Neuronal stem cell (in vitro differentiated cells): ENCODE data around the gene NPPC.
"Not testable (repeated sequence)": the region's sequence is repeated elsewhere in the genome, so short reads cannot be mapped to it uniquely, and the experiment has no call there.

ENCODE experiments used
- DNase-seq: peaks from one replicate; pipeline ENCODE4 v3.0.0-alpha.2; 2013; ENCODE audit warnings: low spot score
- H2AFZ ChIP-seq: one replicate; pipeline ENCODE4 v1.6.1; 2013; ENCODE audit warnings: mild to moderate bottlenecking, low read length, inconsistent platforms
- H2AK5ac ChIP-seq: 2 replicates; pipeline ENCODE4 v1.6.1; 2013; ENCODE audit warnings: low read depth, mild to moderate bottlenecking, inconsistent platforms, low read length, moderate library complexity, mixed read lengths
- H2BK120ac ChIP-seq: 2 replicates; pipeline ENCODE4 v1.6.1; 2013; ENCODE audit warnings: low read depth, mild to moderate bottlenecking, inconsistent platforms, low read length, moderate library complexity, mixed read lengths
- H2BK12ac ChIP-seq: one replicate; pipeline ENCODE4 v1.6.1; 2013; ENCODE audit warnings: low read length, inconsistent platforms
- H2BK15ac ChIP-seq: 2 replicates; pipeline ENCODE4 v1.6.1; 2013; ENCODE audit warnings: mild to moderate bottlenecking, low read length, inconsistent platforms, mixed read lengths
- H2BK5ac ChIP-seq: one replicate; pipeline ENCODE4 v1.6.1; 2013; ENCODE audit warnings: inconsistent platforms, mild to moderate bottlenecking, low read length, moderate library complexity
- H3K14ac ChIP-seq: one replicate; pipeline ENCODE4 v1.6.1; 2013; ENCODE audit warnings: low read length, inconsistent platforms
- H3K18ac ChIP-seq: 2 replicates; pipeline ENCODE4 v1.6.1; 2013; ENCODE audit warnings: low read length, inconsistent platforms
- H3K23ac ChIP-seq: 2 replicates; pipeline ENCODE4 v1.6.1; 2013; ENCODE audit warnings: low read depth, mild to moderate bottlenecking, mixed read lengths, low read length, inconsistent platforms; ENCODE audit not compliant: poor library complexity
- H3K27ac ChIP-seq: replicated peaks from 3 replicates; pipeline ENCODE4 v1.5.1; 2013; ENCODE audit warnings: low read length, inconsistent platforms
- H3K27me3 ChIP-seq, 3 experiments: 2 replicates each; pipeline ENCODE4 v1.6.1; 2013; ENCODE audit warnings: low read length in 3 of 3, mild to moderate bottlenecking in 2 of 3, inconsistent platforms in 1 of 3, low read depth in 1 of 3, mixed read lengths in 1 of 3, moderate library complexity in 1 of 3; ENCODE audit not compliant: control insufficient read depth in 3 of 3, insufficient read depth in 3 of 3
- H3K36me3 ChIP-seq, 2 donors: replicated peaks in 1 of 2; 2 replicates each; pipeline ENCODE4 v1.6.1; 2013; ENCODE audit warnings: low read length in 2 of 2; ENCODE audit not compliant: control insufficient read depth in 2 of 2, insufficient read depth in 2 of 2
- H3K4ac ChIP-seq: 2 replicates; pipeline ENCODE4 v1.6.1; 2013; ENCODE audit warnings: inconsistent platforms, mild to moderate bottlenecking, low read length, moderate library complexity
- H3K4me1 ChIP-seq, 2 donors: 1 replicate in 1 of 2; 2 replicates in 1 of 2; pipeline ENCODE4 v1.6.1; 2013; ENCODE audit warnings: low read length in 2 of 2, low read depth in 1 of 2; ENCODE audit not compliant: control insufficient read depth in 2 of 2, insufficient read depth in 1 of 2
- H3K4me2 ChIP-seq: one replicate; pipeline ENCODE4 v1.6.1; 2013; ENCODE audit warnings: mild to moderate bottlenecking, low read length, inconsistent platforms; ENCODE audit not compliant: insufficient read depth, poor library complexity, severe bottlenecking
- H3K4me3 ChIP-seq, 2 donors: 2 replicates each; pipeline ENCODE4 v1.5.1; 2013; ENCODE audit warnings: low read length in 2 of 2, mild to moderate bottlenecking in 2 of 2, inconsistent platforms in 1 of 2, moderate library complexity in 1 of 2
- H3K79me1 ChIP-seq: one replicate; pipeline ENCODE4 v1.6.1; 2013; ENCODE audit warnings: low read depth, mild to moderate bottlenecking, inconsistent platforms, low read length, moderate library complexity
- H3K9ac ChIP-seq: one replicate; pipeline ENCODE4 v1.6.1; 2013; ENCODE audit warnings: mild to moderate bottlenecking, low read depth, low read length, inconsistent platforms; ENCODE audit not compliant: poor library complexity
- H3K9me3 ChIP-seq, 2 donors: replicated peaks in 1 of 2; 2 replicates each; pipeline versions ENCODE3 to v1.6.1; 2013; ENCODE audit warnings: low read length in 2 of 2, mild to moderate bottlenecking in 2 of 2, inconsistent platforms in 1 of 2, low read depth in 1 of 2, mixed read lengths in 1 of 2, moderate library complexity in 1 of 2; ENCODE audit not compliant: control insufficient read depth in 2 of 2, insufficient read depth in 1 of 2
- H4K8ac ChIP-seq: one replicate; pipeline ENCODE4 v1.6.1; 2013; ENCODE audit warnings: low read depth, mild to moderate bottlenecking, inconsistent platforms, low read length, moderate library complexity
- H4K91ac ChIP-seq: one replicate; pipeline ENCODE4 v1.6.1; 2013; ENCODE audit warnings: low read length, low read depth, mild to moderate bottlenecking, inconsistent platforms; ENCODE audit not compliant: poor library complexity
- WGBS, 2 donors: extraction: QIAGEN DNeasy Blood & Tissue Kit; methylation state at CpG; one replicate each; pipeline ENCODE4 v1.1.7; 2013; ENCODE audit warnings: missing lambda C conversion rate in 2 of 2, mixed read lengths in 1 of 2; ENCODE audit not compliant: insufficient read length in 2 of 2, insufficient replicate concordance in 1 of 2; ENCODE audit errors: extremely low coverage in 2 of 2; 5-methylcytosine and 5-hydroxymethylcytosine counted together

The NPPC gene

GRCh38 chr2:231947112-231947511 is 20.9 kb upstream of the NPPC start:
- not testable (repeated sequence) for H2BK5ac ChIP-seq, H4K8ac ChIP-seq, DNase-seq, H3K4ac ChIP-seq, H2BK120ac ChIP-seq, H3K27ac ChIP-seq, H3K9me3 ChIP-seq, H3K4me3 ChIP-seq, H2AK5ac ChIP-seq, H3K23ac ChIP-seq, H3K18ac ChIP-seq, H4K91ac ChIP-seq, H2BK12ac ChIP-seq, H2BK15ac ChIP-seq, H3K27me3 ChIP-seq, H3K14ac ChIP-seq, H3K36me3 ChIP-seq, H3K79me1 ChIP-seq, H3K4me1 ChIP-seq, H3K9ac ChIP-seq, H3K4me2 ChIP-seq, H2AFZ ChIP-seq
- no CpG with 5 or more reads among the region's 11 CpGs for WGBS, 2 donors

GRCh38 chr2:231946241-231946814 is 20.1 kb upstream of the NPPC start:
- no peak overlapping the region for H2BK5ac ChIP-seq
- no peak overlapping the region for H3K27ac ChIP-seq
- no peaks in the 10 kb centered on the region for H3K4me1 ChIP-seq
- H3K27me3 ChIP-seq, result peaks cover 0 to 3% (median 0%) of the 10 kb centered on the region in 3 experiments
- no peak overlapping the region for H4K91ac ChIP-seq
- WGBS, 2 donors, result no CpG with 5 or more reads among the region's 15 CpGs
- no peak overlapping the region for H2BK15ac ChIP-seq
- H3K4me2 ChIP-seq, result no peak overlapping the region
- no peak overlapping the region for H2BK120ac ChIP-seq
- H3K14ac ChIP-seq, result peak overlapping the region; percentile 67
- no peak overlapping the region for H3K4me3 ChIP-seq
- H3K23ac ChIP-seq, result no peak overlapping the region
- no peaks in the 10 kb centered on the region for H3K36me3 ChIP-seq
- no peak overlapping the region for H3K4ac ChIP-seq
- no peak overlapping the region for H3K9ac ChIP-seq
- H2BK12ac ChIP-seq, result no peak overlapping the region
- no peak overlapping the region for H4K8ac ChIP-seq
- DNase-seq, result no peak
- H2AK5ac ChIP-seq, result no peak overlapping the region
- H3K18ac ChIP-seq, result peak overlapping the region; percentile 42
- no peaks in the 10 kb centered on the region for H3K79me1 ChIP-seq
- peak overlapping the region; percentile 51 for H2AFZ ChIP-seq
- H3K9me3 ChIP-seq, result no peaks in the 10 kb centered on the region

GRCh38 chr2:231942180-231942579 is 16.0 kb upstream of the NPPC start:
- Histone ChIP-seq H4K91ac (no peak overlapping the region), H2BK120ac (no peak overlapping the region), H4K8ac (no peak overlapping the region), H2AFZ (no peak overlapping the region), H3K9me3 (no peaks in the 10 kb centered on the region), H3K9ac (no peak overlapping the region), H3K14ac (no peak overlapping the region), H3K4me2 (no peak overlapping the region), H3K4me3 (no peak overlapping the region), H2BK12ac (no peak overlapping the region), H3K36me3 (no peaks in the 10 kb centered on the region), H3K27ac (no peak overlapping the region), H2BK5ac (no peak overlapping the region), H2BK15ac (no peak overlapping the region), H3K27me3 (peaks cover 0 to 3% (median 0%) of the 10 kb centered on the region in 3 experiments), H3K79me1 (no peaks in the 10 kb centered on the region), H3K18ac (no peak overlapping the region), H3K4ac (no peak overlapping the region), H3K23ac (no peak overlapping the region), H3K4me1 (no peaks in the 10 kb centered on the region), H2AK5ac (no peak overlapping the region)
- no peak for DNase-seq
- no CpG with 5 or more reads among the region's 6 CpGs for WGBS, 2 donors

GRCh38 chr2:231941673-231942072 is 15.5 kb upstream of the NPPC start:
- no peaks in the 10 kb centered on the region for H3K9me3 ChIP-seq
- no peak overlapping the region for H3K18ac ChIP-seq
- H2AK5ac ChIP-seq, result no peak overlapping the region
- no peak overlapping the region for H2BK5ac ChIP-seq
- H4K91ac ChIP-seq, result no peak overlapping the region
- H2BK15ac ChIP-seq, result no peak overlapping the region
- H3K27me3 ChIP-seq, result peaks cover 0 to 3% (median 0%) of the 10 kb centered on the region in 3 experiments
- no peak overlapping the region for H3K27ac ChIP-seq
- DNase-seq, result no peak
- no peaks in the 10 kb centered on the region for H3K36me3 ChIP-seq
- no peak overlapping the region for H3K23ac ChIP-seq
- H3K9ac ChIP-seq, result no peak overlapping the region
- no peak overlapping the region for H2BK12ac ChIP-seq
- H2BK120ac ChIP-seq, result no peak overlapping the region
- no peak overlapping the region for H3K4me2 ChIP-seq
- WGBS, 2 donors, result no CpG with 5 or more reads among the region's 12 CpGs
- H3K4me1 ChIP-seq, result no peaks in the 10 kb centered on the region
- no peak overlapping the region for H3K4ac ChIP-seq
- H2AFZ ChIP-seq, result peak overlapping the region; percentile 23
- no peak overlapping the region for H3K4me3 ChIP-seq
- no peak overlapping the region for H4K8ac ChIP-seq
- no peak overlapping the region for H3K14ac ChIP-seq
- H3K79me1 ChIP-seq, result no peaks in the 10 kb centered on the region
